ENCODE data around the gene MISP3.

MISP3 gene

GRCh38 chr19:14035706-14036105 lies 36.9 kb upstream of the MISP3 start:
- TF ChIP-seq BACH2 (CRISPR knock-in tag; IDR thresholded peaks at IDR 0.05; ENCODE audit: borderline replicate concordance) (no peak), PPARA (CRISPR knock-in tag; IDR thresholded peaks at IDR 0.05; ENCODE audit: borderline replicate concordance) (no peak), ZNF70 (CRISPR knock-in tag; IDR thresholded peaks at IDR 0.05) (no peak), ZNF565 (CRISPR knock-in tag; conservative IDR thresholded peaks at IDR 0.05; ENCODE audit: low read depth) (no peak), ESRRG (CRISPR knock-in tag; IDR thresholded peaks at IDR 0.05) (no peak), RARB (CRISPR knock-in tag; IDR thresholded peaks at IDR 0.05) (no peak), CSDC2 (CRISPR knock-in tag; IDR thresholded peaks at IDR 0.05) (no peak), TSHZ2 (CRISPR knock-in tag; IDR thresholded peaks at IDR 0.05) (no peak), ZNF8 (CRISPR knock-in tag; IDR thresholded peaks at IDR 0.05) (no peak), SNAI2 (CRISPR knock-in tag; IDR thresholded peaks at IDR 0.05) (no peak), ZC3H10 (CRISPR knock-in tag; IDR thresholded peaks at IDR 0.05) (no peak), ZFP3 (CRISPR knock-in tag; IDR thresholded peaks at IDR 0.05) (no peak), ZFP30 (CRISPR knock-in tag; IDR thresholded peaks at IDR 0.05) (no peak)
- TF ChIP-seq, protein P1, sequence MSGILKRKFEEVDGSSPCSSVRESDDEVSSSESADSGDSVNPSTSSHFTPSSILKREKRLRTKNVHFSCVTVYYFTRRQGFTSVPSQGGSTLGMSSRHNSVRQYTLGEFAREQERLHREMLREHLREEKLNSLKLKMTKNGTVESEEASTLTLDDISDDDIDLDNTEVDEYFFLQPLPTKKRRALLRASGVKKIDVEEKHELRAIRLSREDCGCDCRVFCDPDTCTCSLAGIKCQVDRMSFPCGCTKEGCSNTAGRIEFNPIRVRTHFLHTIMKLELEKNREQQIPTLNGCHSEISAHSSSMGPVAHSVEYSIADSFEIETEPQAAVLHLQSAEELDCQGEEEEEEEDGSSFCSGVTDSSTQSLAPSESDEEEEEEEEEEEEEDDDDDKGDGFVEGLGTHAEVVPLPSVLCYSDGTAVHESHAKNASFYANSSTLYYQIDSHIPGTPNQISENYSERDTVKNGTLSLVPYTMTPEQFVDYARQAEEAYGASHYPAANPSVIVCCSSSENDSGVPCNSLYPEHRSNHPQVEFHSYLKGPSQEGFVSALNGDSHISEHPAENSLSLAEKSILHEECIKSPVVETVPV (CRISPR knock-in tag; IDR thresholded peaks at IDR 0.05), result no peak
- TF ChIP-seq, protein P2, sequence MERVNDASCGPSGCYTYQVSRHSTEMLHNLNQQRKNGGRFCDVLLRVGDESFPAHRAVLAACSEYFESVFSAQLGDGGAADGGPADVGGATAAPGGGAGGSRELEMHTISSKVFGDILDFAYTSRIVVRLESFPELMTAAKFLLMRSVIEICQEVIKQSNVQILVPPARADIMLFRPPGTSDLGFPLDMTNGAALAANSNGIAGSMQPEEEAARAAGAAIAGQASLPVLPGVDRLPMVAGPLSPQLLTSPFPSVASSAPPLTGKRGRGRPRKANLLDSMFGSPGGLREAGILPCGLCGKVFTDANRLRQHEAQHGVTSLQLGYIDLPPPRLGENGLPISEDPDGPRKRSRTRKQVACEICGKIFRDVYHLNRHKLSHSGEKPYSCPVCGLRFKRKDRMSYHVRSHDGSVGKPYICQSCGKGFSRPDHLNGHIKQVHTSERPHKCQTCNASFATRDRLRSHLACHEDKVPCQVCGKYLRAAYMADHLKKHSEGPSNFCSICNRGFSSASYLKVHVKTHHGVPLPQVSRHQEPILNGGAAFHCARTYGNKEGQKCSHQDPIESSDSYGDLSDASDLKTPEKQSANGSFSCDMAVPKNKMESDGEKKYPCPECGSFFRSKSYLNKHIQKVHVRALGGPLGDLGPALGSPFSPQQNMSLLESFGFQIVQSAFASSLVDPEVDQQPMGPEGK (CRISPR knock-in tag; IDR thresholded peaks at IDR 0.05; ENCODE audit: borderline replicate concordance), result no peak
- TF ChIP-seq, protein P3, sequence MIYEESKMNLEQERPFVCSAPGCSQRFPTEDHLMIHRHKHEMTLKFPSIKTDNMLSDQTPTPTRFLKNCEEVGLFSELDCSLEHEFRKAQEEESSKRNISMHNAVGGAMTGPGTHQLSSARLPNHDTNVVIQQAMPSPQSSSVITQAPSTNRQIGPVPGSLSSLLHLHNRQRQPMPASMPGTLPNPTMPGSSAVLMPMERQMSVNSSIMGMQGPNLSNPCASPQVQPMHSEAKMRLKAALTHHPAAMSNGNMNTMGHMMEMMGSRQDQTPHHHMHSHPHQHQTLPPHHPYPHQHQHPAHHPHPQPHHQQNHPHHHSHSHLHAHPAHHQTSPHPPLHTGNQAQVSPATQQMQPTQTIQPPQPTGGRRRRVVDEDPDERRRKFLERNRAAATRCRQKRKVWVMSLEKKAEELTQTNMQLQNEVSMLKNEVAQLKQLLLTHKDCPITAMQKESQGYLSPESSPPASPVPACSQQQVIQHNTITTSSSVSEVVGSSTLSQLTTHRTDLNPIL (CRISPR knock-in tag; IDR thresholded peaks at IDR 0.05; ENCODE audit: low read depth), result no peak
- TF ChIP-seq, protein P4, sequence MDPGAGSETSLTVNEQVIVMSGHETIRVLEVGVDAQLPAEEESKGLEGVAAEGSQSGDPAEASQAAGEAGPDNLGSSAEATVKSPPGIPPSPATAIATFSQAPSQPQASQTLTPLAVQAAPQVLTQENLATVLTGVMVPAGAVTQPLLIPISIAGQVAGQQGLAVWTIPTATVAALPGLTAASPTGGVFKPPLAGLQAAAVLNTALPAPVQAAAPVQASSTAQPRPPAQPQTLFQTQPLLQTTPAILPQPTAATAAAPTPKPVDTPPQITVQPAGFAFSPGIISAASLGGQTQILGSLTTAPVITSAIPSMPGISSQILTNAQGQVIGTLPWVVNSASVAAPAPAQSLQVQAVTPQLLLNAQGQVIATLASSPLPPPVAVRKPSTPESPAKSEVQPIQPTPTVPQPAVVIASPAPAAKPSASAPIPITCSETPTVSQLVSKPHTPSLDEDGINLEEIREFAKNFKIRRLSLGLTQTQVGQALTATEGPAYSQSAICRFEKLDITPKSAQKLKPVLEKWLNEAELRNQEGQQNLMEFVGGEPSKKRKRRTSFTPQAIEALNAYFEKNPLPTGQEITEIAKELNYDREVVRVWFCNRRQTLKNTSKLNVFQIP (CRISPR knock-in tag; IDR thresholded peaks at IDR 0.05; ENCODE audit: borderline replicate concordance, low read depth), result no peak
- ATAC-seq, result no peak

DNA sequence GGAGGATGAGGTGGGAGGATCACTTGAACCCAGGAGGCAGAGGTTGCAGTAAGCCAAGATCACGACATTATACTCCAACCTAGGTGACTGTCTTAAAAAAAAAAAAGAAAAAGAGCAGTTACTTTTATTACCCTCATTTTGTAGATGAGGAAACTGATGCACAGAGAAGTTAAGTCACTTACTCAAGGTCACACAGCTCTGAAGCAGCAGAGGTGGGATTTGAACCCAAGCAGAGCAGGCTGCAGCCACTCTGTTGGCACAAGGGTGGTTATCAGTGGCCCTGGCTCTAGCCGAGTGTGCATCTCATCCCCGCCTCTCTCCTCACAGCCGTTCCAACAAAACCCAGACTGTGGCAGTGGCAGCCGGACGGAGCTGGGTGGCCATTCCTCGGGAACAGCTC lies 33.4 kb upstream of the MISP3 start:
- ATAC-seq, result no peak
- TF ChIP-seq, protein P3 (CRISPR knock-in tag; IDR thresholded peaks at IDR 0.05; ENCODE audit: low read depth), result no peak
- TF ChIP-seq GLIS3 (CRISPR knock-in tag; IDR thresholded peaks at IDR 0.05) (no peak), ZNF565 (CRISPR knock-in tag; conservative IDR thresholded peaks at IDR 0.05; ENCODE audit: low read depth) (no peak), TCF4 (CRISPR knock-in tag; IDR thresholded peaks at IDR 0.05; ENCODE audit: borderline replicate concordance) (no peak), OSR1 (CRISPR knock-in tag; IDR thresholded peaks at IDR 0.05) (no peak), ZNF70 (CRISPR knock-in tag; IDR thresholded peaks at IDR 0.05) (no peak), ARNTL (CRISPR knock-in tag; IDR thresholded peaks at IDR 0.05; ENCODE audit: borderline replicate concordance, low read depth) (no peak), SNAI2 (CRISPR knock-in tag; IDR thresholded peaks at IDR 0.05) (no peak), PPARA (CRISPR knock-in tag; IDR thresholded peaks at IDR 0.05; ENCODE audit: borderline replicate concordance) (no peak), BACH2 (CRISPR knock-in tag; IDR thresholded peaks at IDR 0.05; ENCODE audit: borderline replicate concordance) (no peak), TSHZ2 (CRISPR knock-in tag; IDR thresholded peaks at IDR 0.05) (no peak), CSDC2 (CRISPR knock-in tag; IDR thresholded peaks at IDR 0.05) (no peak), ISL1 (CRISPR knock-in tag; IDR thresholded peaks at IDR 0.05) (no peak), RARB (CRISPR knock-in tag; IDR thresholded peaks at IDR 0.05) (no peak), ZFP3 (CRISPR knock-in tag; IDR thresholded peaks at IDR 0.05) (no peak)
- TF ChIP-seq, protein P1 (CRISPR knock-in tag; IDR thresholded peaks at IDR 0.05), result no peak
- TF ChIP-seq, protein P4 (CRISPR knock-in tag; IDR thresholded peaks at IDR 0.05; ENCODE audit: borderline replicate concordance, low read depth), result no peak

Measured in SK-N-SH treated with all-trans-retinoic acid at 6 μM for 48 hours (cell line).